ENCODE measurements around the gene ULK4.
"Not testable (repeated sequence)": the region's sequence is repeated elsewhere in the genome, so short reads cannot be mapped to it uniquely, and the experiment has no call there.

Gene ULK4

DNA sequence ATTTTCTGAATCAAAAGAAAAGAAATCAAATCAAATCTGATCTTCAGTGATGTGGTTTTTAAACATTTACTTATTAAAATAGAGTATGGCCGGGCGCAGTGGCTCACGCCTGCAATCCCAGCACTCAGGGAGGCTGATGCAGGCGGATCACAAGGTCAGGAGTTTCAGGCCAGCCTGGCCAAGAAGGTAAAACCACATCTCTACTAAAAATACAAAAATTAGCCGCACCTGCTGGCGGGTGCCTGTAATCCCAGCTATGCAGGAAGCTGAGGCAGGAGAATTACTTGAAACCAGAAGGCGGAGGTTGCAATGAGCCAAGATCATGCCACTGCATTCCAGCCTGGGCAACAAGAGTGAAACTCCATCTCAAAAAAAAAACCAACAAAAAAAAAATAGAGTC lies 169.1 kb downstream of the ULK4 start:
- Histone ChIP-seq H4K20me1 (ENCODE audit: insufficient read depth, low read length, poor library complexity, severe bottlenecking) (no peaks in the 10 kb centered on the region), H3K4me1 (ENCODE audit: insufficient read depth, low read length, poor library complexity, severe bottlenecking) (peaks cover 5% of the 10 kb centered on the region), H3F3A (ENCODE audit: low read depth) (no peaks in the 10 kb centered on the region), H3K9me3 (ENCODE audit: insufficient read depth, low read depth, low read length) (no peaks in the 10 kb centered on the region), H3K4me3 (ENCODE audit: low read length, poor library complexity, severe bottlenecking) (no peak overlapping the region), H3K9ac (ENCODE audit: low read depth, low read length, poor library complexity, severe bottlenecking) (no peak overlapping the region), H3K4me2 (ENCODE audit: low read depth, low read length, poor library complexity, severe bottlenecking) (no peak overlapping the region), H3K79me2 (ENCODE audit: insufficient read depth, low read length) (no peaks in the 10 kb centered on the region), H3K9me2 (replicated peaks; ENCODE audit: low read depth, low read length) (no peaks in the 10 kb centered on the region), H3K36me3 (ENCODE audit: insufficient read depth, low read length) (no peaks in the 10 kb centered on the region), H3K27me3 (ENCODE audit: insufficient read depth, low read length, poor library complexity, severe bottlenecking) (no peaks in the 10 kb centered on the region), H2AFZ (ENCODE audit: low read length) (no peak overlapping the region)
- no peak for TF ChIP-seq EZH2phosphoT487 (IDR thresholded peaks at IDR 0.05; ENCODE audit: borderline replicate concordance)
- TF ChIP-seq, protein P1, sequence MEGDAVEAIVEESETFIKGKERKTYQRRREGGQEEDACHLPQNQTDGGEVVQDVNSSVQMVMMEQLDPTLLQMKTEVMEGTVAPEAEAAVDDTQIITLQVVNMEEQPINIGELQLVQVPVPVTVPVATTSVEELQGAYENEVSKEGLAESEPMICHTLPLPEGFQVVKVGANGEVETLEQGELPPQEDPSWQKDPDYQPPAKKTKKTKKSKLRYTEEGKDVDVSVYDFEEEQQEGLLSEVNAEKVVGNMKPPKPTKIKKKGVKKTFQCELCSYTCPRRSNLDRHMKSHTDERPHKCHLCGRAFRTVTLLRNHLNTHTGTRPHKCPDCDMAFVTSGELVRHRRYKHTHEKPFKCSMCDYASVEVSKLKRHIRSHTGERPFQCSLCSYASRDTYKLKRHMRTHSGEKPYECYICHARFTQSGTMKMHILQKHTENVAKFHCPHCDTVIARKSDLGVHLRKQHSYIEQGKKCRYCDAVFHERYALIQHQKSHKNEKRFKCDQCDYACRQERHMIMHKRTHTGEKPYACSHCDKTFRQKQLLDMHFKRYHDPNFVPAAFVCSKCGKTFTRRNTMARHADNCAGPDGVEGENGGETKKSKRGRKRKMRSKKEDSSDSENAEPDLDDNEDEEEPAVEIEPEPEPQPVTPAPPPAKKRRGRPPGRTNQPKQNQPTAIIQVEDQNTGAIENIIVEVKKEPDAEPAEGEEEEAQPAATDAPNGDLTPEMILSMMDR (conservative IDR thresholded peaks at IDR 0.05; ENCODE audit: low read length) = no peak

DNA sequence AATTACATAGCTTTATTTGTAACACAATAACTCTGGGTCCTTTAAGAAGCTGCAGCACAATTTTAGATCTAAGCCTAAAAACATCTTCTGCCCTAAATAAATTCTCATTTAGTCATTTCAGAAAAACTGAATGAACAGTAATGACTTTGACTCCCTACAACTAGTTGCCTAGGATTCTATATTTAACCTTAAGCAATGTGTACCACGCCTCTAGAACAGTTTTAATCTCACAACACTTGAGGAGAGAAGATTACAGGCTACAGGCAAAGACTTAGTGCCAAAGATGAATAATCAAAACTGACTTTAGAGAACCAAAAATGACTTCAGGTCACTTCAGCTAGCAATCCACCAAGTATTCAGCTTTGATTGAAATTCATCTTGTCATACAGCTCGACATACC lies 192.8 kb downstream of the ULK4 start:
- H3K9ac ChIP-seq (ENCODE audit: low read depth, low read length, poor library complexity, severe bottlenecking) = no peak overlapping the region
- H3K9me2 ChIP-seq (replicated peaks; ENCODE audit: low read depth, low read length) = no peaks in the 10 kb centered on the region
- no peaks in the 10 kb centered on the region for H3K4me1 ChIP-seq (ENCODE audit: insufficient read depth, low read length, poor library complexity, severe bottlenecking)
- H4K20me1 ChIP-seq (ENCODE audit: insufficient read depth, low read length, poor library complexity, severe bottlenecking) = no peaks in the 10 kb centered on the region
- no peaks in the 10 kb centered on the region for H3K79me2 ChIP-seq (ENCODE audit: insufficient read depth, low read length)
- H2AFZ ChIP-seq (ENCODE audit: low read length) = no peak overlapping the region
- no peaks in the 10 kb centered on the region for H3F3A ChIP-seq (ENCODE audit: low read depth)
- H3K27me3 ChIP-seq (ENCODE audit: insufficient read depth, low read length, poor library complexity, severe bottlenecking) = no peaks in the 10 kb centered on the region
- H3K9me3 ChIP-seq (ENCODE audit: insufficient read depth, low read depth, low read length) = no peaks in the 10 kb centered on the region
- H3K4me2 ChIP-seq (ENCODE audit: low read depth, low read length, poor library complexity, severe bottlenecking) = no peak overlapping the region
- H3K4me3 ChIP-seq (ENCODE audit: low read length, poor library complexity, severe bottlenecking) = no peak overlapping the region
- TF ChIP-seq, protein P1 (conservative IDR thresholded peaks at IDR 0.05; ENCODE audit: low read length) = no peak
- no peak for TF ChIP-seq EZH2phosphoT487 (IDR thresholded peaks at IDR 0.05; ENCODE audit: borderline replicate concordance)
- H3K36me3 ChIP-seq (ENCODE audit: insufficient read depth, low read length) = no peaks in the 10 kb centered on the region

DNA sequence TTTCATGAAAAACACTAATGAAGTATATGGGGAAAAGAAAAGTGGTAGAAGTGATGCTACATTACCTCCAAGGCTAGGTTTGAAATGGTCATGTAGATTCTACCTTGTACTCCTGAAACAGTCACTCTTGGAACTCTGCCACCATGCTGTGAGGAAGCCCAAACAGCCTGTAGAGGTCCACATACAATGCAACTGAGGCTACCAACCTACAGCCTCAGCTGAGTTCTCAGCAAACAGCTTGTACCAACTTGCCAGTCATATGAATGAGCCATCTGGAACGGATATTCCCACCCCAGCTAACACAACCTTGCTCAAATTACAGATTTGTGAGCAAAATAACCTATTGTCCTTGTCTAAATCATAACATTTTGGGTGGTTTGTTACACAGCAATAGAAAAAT lies 193.5 kb downstream of the ULK4 start:
- Histone ChIP-seq H3K36me3 (ENCODE audit: insufficient read depth, low read length) (no peaks in the 10 kb centered on the region), H3K9me3 (ENCODE audit: insufficient read depth, low read depth, low read length) (no peaks in the 10 kb centered on the region), H3K79me2 (ENCODE audit: insufficient read depth, low read length) (no peaks in the 10 kb centered on the region), H3K4me2 (ENCODE audit: low read depth, low read length, poor library complexity, severe bottlenecking) (no peak overlapping the region), H4K20me1 (ENCODE audit: insufficient read depth, low read length, poor library complexity, severe bottlenecking) (no peaks in the 10 kb centered on the region), H3K9ac (ENCODE audit: low read depth, low read length, poor library complexity, severe bottlenecking) (no peak overlapping the region), H3K9me2 (replicated peaks; ENCODE audit: low read depth, low read length) (no peaks in the 10 kb centered on the region), H2AFZ (ENCODE audit: low read length) (no peak overlapping the region), H3F3A (ENCODE audit: low read depth) (no peaks in the 10 kb centered on the region), H3K4me1 (ENCODE audit: insufficient read depth, low read length, poor library complexity, severe bottlenecking) (no peaks in the 10 kb centered on the region), H3K4me3 (ENCODE audit: low read length, poor library complexity, severe bottlenecking) (no peak overlapping the region), H3K27me3 (ENCODE audit: insufficient read depth, low read length, poor library complexity, severe bottlenecking) (no peaks in the 10 kb centered on the region)
- TF ChIP-seq, protein P1 (conservative IDR thresholded peaks at IDR 0.05; ENCODE audit: low read length) = no peak
- TF ChIP-seq EZH2phosphoT487 (IDR thresholded peaks at IDR 0.05; ENCODE audit: borderline replicate concordance) = no peak

DNA sequence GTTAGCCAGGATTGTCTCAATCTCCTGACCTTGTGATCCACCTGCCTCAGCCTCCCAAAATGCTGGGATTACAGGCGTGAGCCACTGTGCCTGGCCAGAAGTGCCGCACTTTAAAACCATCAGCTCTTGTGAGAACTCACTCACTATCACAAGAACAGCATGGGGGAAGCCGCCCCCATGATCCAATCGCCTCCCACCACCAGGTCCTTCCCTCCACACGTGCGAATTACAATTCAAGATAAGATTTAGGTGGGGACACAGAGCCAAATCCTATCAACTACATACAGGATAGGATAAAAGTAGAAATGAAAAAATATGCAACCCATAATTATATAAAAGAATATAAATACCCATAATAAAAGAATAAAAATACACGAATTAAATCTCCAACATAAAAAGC lies 199.0 kb downstream of the ULK4 start:
- not testable (repeated sequence) for H3K9ac ChIP-seq (ENCODE audit: low read depth, low read length, poor library complexity, severe bottlenecking); H3K79me2 ChIP-seq (ENCODE audit: insufficient read depth, low read length); H3F3A ChIP-seq (ENCODE audit: low read depth); H2AFZ ChIP-seq (ENCODE audit: low read length); H4K20me1 ChIP-seq (ENCODE audit: insufficient read depth, low read length, poor library complexity, severe bottlenecking); H3K27me3 ChIP-seq (ENCODE audit: insufficient read depth, low read length, poor library complexity, severe bottlenecking); H3K4me1 ChIP-seq (ENCODE audit: insufficient read depth, low read length, poor library complexity, severe bottlenecking); H3K36me3 ChIP-seq (ENCODE audit: insufficient read depth, low read length); H3K9me3 ChIP-seq (ENCODE audit: insufficient read depth, low read depth, low read length); H3K4me2 ChIP-seq (ENCODE audit: low read depth, low read length, poor library complexity, severe bottlenecking); H3K9me2 ChIP-seq (replicated peaks; ENCODE audit: low read depth, low read length); H3K4me3 ChIP-seq (ENCODE audit: low read length, poor library complexity, severe bottlenecking)
